HepG2 (cell line): ENCODE results near the gene ZBTB46. TPM values are rescaled to one million over a fixed set of nuclear protein-coding genes. Genes with fewer than 3 reads are reported as not detected.
A peak's percentile ranks its signal among the peaks of the same experiment; 100 is the strongest.

ENCODE experiments used
- ATAC-seq: fragments of 200-7000 bp; cut with Tn5 transposase; 3 replicates; pipeline ENCODE4 v1.9.1; 2020; ENCODE audit warnings: mild to moderate bottlenecking, moderate library complexity
- BruUV-seq: library from RNA; stranded (reverse); fragments of 400-500 nt; replicated peaks from 2 replicates; lab custom pipeline; 2021; lab: Mats Ljungman, UMichigan
- CTCF ChIA-PET: fragments of 300-600 bp; formaldehyde crosslinking; extraction: SDS; loops from one replicate; lab custom pipeline; 2021; ENCODE audit warnings: low total read pairs, inconsistent platforms, low intra/inter-chr PET ratio; lab: Yijun Ruan, JAX
- POLR2A ChIA-PET: fragments of 350-600 bp; sonication (Branson Sonifier 250); formaldehyde crosslinking; loops from one replicate; lab custom pipeline; 2020; ENCODE audit warnings: antibody characterized with exemption, inconsistent platforms; lab: Yijun Ruan, JAX
- DNase-seq: peaks from one replicate; pipeline ENCODE4 v3.0.0-alpha.2; 2015; ENCODE audit warnings: low spot score
- FAIRE-seq: peaks from 3 replicates; lab custom pipeline; 2011; peaks lifted over from hg19 to GRCh38; lab: Jason Lieb, UNC
- H2AFZ ChIP-seq: one replicate; pipeline ENCODE4 v1.6.1; 2011; ENCODE audit warnings: low read length, inconsistent platforms
- H3K27ac ChIP-seq: fragments of 300-600 bp; 3 replicates; pipeline ENCODE4 v1.8.0; 2011; ENCODE audit warnings: mixed run types, mild to moderate bottlenecking, mixed read lengths, low read length, inconsistent platforms; ENCODE audit not compliant: insufficient read depth; ENCODE audit errors: extremely low read length
- H3K27me3 ChIP-seq, 2 experiments: fragments of 200-600 bp in 1 of 2; 2 replicates in 1 of 2; 3 replicates in 1 of 2; pipeline versions ENCODE4 v1.6.0 to v1.8.0; 2011; ENCODE audit warnings: low read length in 2 of 2, mild to moderate bottlenecking in 2 of 2, moderate library complexity in 2 of 2, inconsistent platforms in 1 of 2; ENCODE audit not compliant: insufficient read depth in 2 of 2, control insufficient read depth in 1 of 2
- H3K36me3 ChIP-seq, 2 experiments: fragments of 200-600 bp in 1 of 2; replicated peaks in 1 of 2; 2 replicates in 1 of 2; 3 replicates in 1 of 2; pipeline versions ENCODE4 v1.5.1 to v1.8.0; 2011; ENCODE audit warnings: low read length in 2 of 2, inconsistent platforms in 1 of 2; ENCODE audit not compliant: insufficient read depth in 2 of 2, control insufficient read depth in 1 of 2
- H3K4me1 ChIP-seq: 2 replicates; pipeline ENCODE4 v1.5.1; 2012; ENCODE audit warnings: low read length, inconsistent platforms; ENCODE audit not compliant: insufficient read depth
- H3K4me2 ChIP-seq: 2 replicates; pipeline ENCODE4 v1.6.0; 2011; ENCODE audit warnings: low read depth, low read length, inconsistent platforms
- H3K4me3 ChIP-seq, 3 experiments: fragments of 200-600 bp in 1 of 3; sonication (generic), shearing (Covaris generic) in 1 of 3; replicated peaks in 1 of 3; 2 replicates each; pipeline ENCODE4 v1.5.1; 2011 to 2016; ENCODE audit warnings: low read length in 3 of 3, inconsistent platforms in 2 of 3, low read depth in 2 of 3, mild to moderate bottlenecking in 2 of 3, control low read depth in 1 of 3, mixed read lengths in 1 of 3; ENCODE audit not compliant: insufficient read depth in 1 of 3
- H3K79me2 ChIP-seq: one replicate; pipeline ENCODE4 v1.6.1; 2011; ENCODE audit warnings: low read length, inconsistent platforms; ENCODE audit not compliant: insufficient read depth
- H3K9ac ChIP-seq: 2 replicates; pipeline ENCODE4 v1.6.0; 2011; ENCODE audit warnings: mild to moderate bottlenecking, low read depth, low read length, inconsistent platforms; ENCODE audit not compliant: insufficient read depth
- H3K9me3 ChIP-seq: 2 replicates; pipeline ENCODE4 v1.5.1; 2012; ENCODE audit warnings: mild to moderate bottlenecking, low read length
- H4K20me1 ChIP-seq: 2 replicates; pipeline ENCODE4 v1.6.0; 2011; ENCODE audit warnings: inconsistent platforms, mild to moderate bottlenecking, low read length, moderate library complexity; ENCODE audit not compliant: insufficient read depth
- ARHGAP35 ChIP-seq: sonication (generic); formaldehyde crosslinking; IDR thresholded peaks from 2 replicates; pipeline ENCODE4 v1.9.0; 2022; ENCODE audit warnings: mild to moderate bottlenecking, inconsistent platforms, moderate library complexity, missing genetic modification reagents, borderline replicate concordance
- BRD4 ChIP-seq: sonication (generic); formaldehyde crosslinking; IDR thresholded peaks from 2 replicates; pipeline ENCODE4 v1.4.0; 2020; ENCODE audit warnings: missing genetic modification reagents
- DNMT1 ChIP-seq: sonication (generic); formaldehyde crosslinking; IDR thresholded peaks from 2 replicates; pipeline ENCODE4 v1.5.1; 2020; ENCODE audit warnings: mild to moderate bottlenecking, missing genetic modification reagents
- EP300 ChIP-seq, 3 experiments: sonication (generic) in 1 of 3; formaldehyde crosslinking in 1 of 3; IDR thresholded peaks; 2 replicates each; pipeline versions ENCODE4 v1.5.1 to v1.6.1; 2011 to 2020; ENCODE audit warnings: low read depth in 2 of 3, low read length in 2 of 3, borderline replicate concordance in 1 of 3, improper control_type of control experiment in 1 of 3, mild to moderate bottlenecking in 1 of 3, missing genetic modification reagents in 1 of 3, moderate library complexity in 1 of 3
- HNRNPH1 ChIP-seq: fragments of 200-400 bp; formaldehyde crosslinking; optimal IDR thresholded peaks from 2 replicates; pipeline ENCODE3; 2017; ENCODE audit warnings: mild to moderate bottlenecking, low read depth, low read length
- KDM3A ChIP-seq: IDR thresholded peaks from 2 replicates; pipeline ENCODE4 v1.6.1; 2018; ENCODE audit warnings: low read depth, missing compliant biosample characterization
- NR2F2 ChIP-seq: IDR thresholded peaks from 2 replicates; pipeline ENCODE4 v1.6.1; 2012; ENCODE audit warnings: low read depth, inconsistent platforms, borderline replicate concordance
- SCMH1 ChIP-seq: sonication (generic); formaldehyde crosslinking; IDR thresholded peaks from 2 replicates; pipeline ENCODE4 v1.9.0; 2021; ENCODE audit warnings: missing genetic modification reagents, mild to moderate bottlenecking, borderline replicate concordance
- SRSF4 ChIP-seq: fragments of 200-400 bp; formaldehyde crosslinking; IDR thresholded peaks from one replicate; pipeline ENCODE4 v1.6.1; 2018; ENCODE audit warnings: mild to moderate bottlenecking, low read depth, low read length, moderate library complexity; ENCODE audit not compliant: poor library complexity, severe bottlenecking
- ZFP90 ChIP-seq: sonication (generic); formaldehyde crosslinking; IDR thresholded peaks from 2 replicates; pipeline ENCODE4 v1.8.0; 2022; ENCODE audit warnings: missing genetic modification reagents, mild to moderate bottlenecking, inconsistent platforms, borderline replicate concordance
- ZMAT3 ChIP-seq: sonication (generic); formaldehyde crosslinking; conservative IDR thresholded peaks from 2 replicates; pipeline ENCODE4 v1.7.0; 2021; ENCODE audit warnings: missing genetic modification reagents
- ZNF276 ChIP-seq: sonication (generic); formaldehyde crosslinking; IDR thresholded peaks from 2 replicates; pipeline ENCODE4 v1.4.0; 2020; ENCODE audit warnings: mild to moderate bottlenecking, low read depth, missing genetic modification reagents
- ZNF430 ChIP-seq: sonication (generic); formaldehyde crosslinking; IDR thresholded peaks from 2 replicates; pipeline ENCODE4 v1.9.0; 2021; ENCODE audit warnings: mild to moderate bottlenecking, missing genetic modification reagents
- ZNF552 ChIP-seq: sonication (generic); formaldehyde crosslinking; IDR thresholded peaks from 2 replicates; pipeline ENCODE4 v1.9.0; 2022; ENCODE audit warnings: missing genetic modification reagents, mild to moderate bottlenecking, borderline replicate concordance
- WGBS: methylation state at CpG from one replicate; pipeline ENCODE4 v1.1.6; 2017; ENCODE audit warnings: low lambda C conversion rate; 5-methylcytosine and 5-hydroxymethylcytosine counted together
- in situ Hi-C: cut with HindIII; loops from 2 replicates; pipeline ENCODE4 v1.10.0; 2017; ENCODE audit warnings: low pct_unique_long_range_greater_than_20kb; ENCODE audit not compliant: extremely low pct_ligation_motif_present
- intact Hi-C: fragments of 100-400 bp; cut with micrococcal nuclease; formaldehyde crosslinking; loops from one replicate; pipeline ENCODE4 v1.10.0; 2022; ENCODE audit not compliant: unreplicated experiment
- polyA plus RNA-seq, 8 experiments: library from polyadenylated mRNA; depleted of rRNA in 3 of 8; stranded (reverse) in 7 of 8; unstranded in 1 of 8; fragments of >200 nt; fragmentation: Illumina TruSeq in 4 of 8; extraction: Trizol in 4 of 8; gene quantifications; 2 replicates each; pipeline versions ENCODE4 v1.2.1 to v1.2.3, GENCODE V29; 2011 to 2016; ENCODE audit warnings: low read depth in 4 of 8, missing spikeins in 1 of 8, mixed read lengths in 1 of 8; ENCODE audit not compliant: insufficient read depth in 1 of 8
- total RNA-seq, 5 experiments: library from RNA; depleted of rRNA; stranded (reverse); fragments of >200 nt; fragmentation: Illumina TruSeq; extraction: Trizol; gene quantifications; 2 replicates each; pipeline ENCODE4 v1.2.3, GENCODE V29; 2016; ENCODE audit warnings: low read depth in 1 of 5
- TF ChIP-seq, protein P1 (sequence below): sonication (generic); formaldehyde crosslinking; conservative IDR thresholded peaks from 2 replicates; pipeline ENCODE4 v1.4.0; 2020; ENCODE audit warnings: missing genetic modification reagents
- TF ChIP-seq, protein P2 (sequence below): sonication (generic); formaldehyde crosslinking; IDR thresholded peaks from 2 replicates; pipeline ENCODE4 v1.5.0; 2020; ENCODE audit warnings: missing genetic modification reagents, mild to moderate bottlenecking, borderline replicate concordance

ZBTB46 gene
- total and polyA plus RNA-seq, 2 of the 13 experiments (the other 11 are each of a cell fraction or from before 2014, with no cell fraction given), result 1.6 to 13.5 TPM

- TF ChIP-seq ARHGAP35, result no peak
- TF ChIP-seq ZNF276 (CRISPR knock-in tag), result no peak
- no peak for TF ChIP-seq SCMH1 (CRISPR knock-in tag)
- no peak for TF ChIP-seq ZNF430 (CRISPR knock-in tag)
- TF ChIP-seq DNMT1 (CRISPR knock-in tag), result no peak
- TF ChIP-seq, protein P1, sequence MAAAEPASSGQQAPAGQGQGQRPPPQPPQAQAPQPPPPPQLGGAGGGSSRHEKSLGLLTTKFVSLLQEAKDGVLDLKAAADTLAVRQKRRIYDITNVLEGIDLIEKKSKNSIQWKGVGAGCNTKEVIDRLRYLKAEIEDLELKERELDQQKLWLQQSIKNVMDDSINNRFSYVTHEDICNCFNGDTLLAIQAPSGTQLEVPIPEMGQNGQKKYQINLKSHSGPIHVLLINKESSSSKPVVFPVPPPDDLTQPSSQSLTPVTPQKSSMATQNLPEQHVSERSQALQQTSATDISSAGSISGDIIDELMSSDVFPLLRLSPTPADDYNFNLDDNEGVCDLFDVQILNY (CRISPR knock-in tag), result no peak
These were observed 88.6 kb downstream of the ZBTB46 start (continued) for GRCh38 chr20:63742381-63743024.

GRCh38 chr20:63741676-63742380 is 89.2 kb downstream of the ZBTB46 start:
- DNase-seq, result no peak
- in situ Hi-C loops, result loop anchor here (5.0 kb wide), 1 partner anchor 35 kb away; the partner anchor contains the start of genes ARFRP1 and ZGPAT
- Histone ChIP-seq H3K36me3 (peaks cover 17 to 27% of the 10 kb centered on the region in 2 experiments), H3K4me3 (peak overlapping the region; percentile 61 to 84 (median 83)), H3K9me3 (no peaks in the 10 kb centered on the region), H3K27me3 (no peaks in the 10 kb centered on the region), H3K4me2 (peak overlapping the region; percentile 95), H3K9ac (peak overlapping the region; percentile 84), H2AFZ (no peak overlapping the region), H3K27ac (peak overlapping the region; percentile 92), H3K79me2 (peaks cover 21% of the 10 kb centered on the region), H3K4me1 (peaks cover 64% of the 10 kb centered on the region), H4K20me1 (no peaks in the 10 kb centered on the region)
- WGBS, result 75% methylated on average over 30 of the region's 30 CpGs
- ChIA-PET POLR2A (interaction anchor here (0.9 to 2.4 kb wide), 28 partner anchors 8 to 312 kb away, joined by 3 to 41 read pairs (median 6); partner anchors contain the start of genes ARFRP1, GMEB2, PRPF6 and RTEL1), CTCF (interaction anchor here (1.0 kb wide), 1 partner anchor 35 kb away, joined by 4 read pairs; no protein-coding TSS in a partner anchor)
- no peak for ATAC-seq
- FAIRE-seq, result no peak
- no TSS peak for BruUV-seq
- intact Hi-C loops, result loop anchor here (2.0 to 10.0 kb wide), 3 partner anchors 35 to 123 kb away; partner anchors contain the start of genes ABHD16B, ARFRP1 and TPD52L2
- TF ChIP-seq HNRNPH1 (no peak), ZMAT3 (CRISPR knock-in tag) (0 out of 2 replicates have a peak, but pooled peaks have one; percentile 2), SRSF4 (no peak), NR2F2 (no peak), EP300 (IDR thresholded peaks at IDR 0.05; ENCODE audit: low read depth in 2 of 2, low read length in 2 of 2) (no peak), EP300 (CRISPR knock-in tag; IDR thresholded peaks at IDR 0.05; ENCODE audit: borderline replicate concordance) (no peak), BRD4 (CRISPR knock-in tag) (no peak), ZNF552 (CRISPR knock-in tag) (no peak), KDM3A (no peak), ZFP90 (no peak)
- TF ChIP-seq, protein P2, sequence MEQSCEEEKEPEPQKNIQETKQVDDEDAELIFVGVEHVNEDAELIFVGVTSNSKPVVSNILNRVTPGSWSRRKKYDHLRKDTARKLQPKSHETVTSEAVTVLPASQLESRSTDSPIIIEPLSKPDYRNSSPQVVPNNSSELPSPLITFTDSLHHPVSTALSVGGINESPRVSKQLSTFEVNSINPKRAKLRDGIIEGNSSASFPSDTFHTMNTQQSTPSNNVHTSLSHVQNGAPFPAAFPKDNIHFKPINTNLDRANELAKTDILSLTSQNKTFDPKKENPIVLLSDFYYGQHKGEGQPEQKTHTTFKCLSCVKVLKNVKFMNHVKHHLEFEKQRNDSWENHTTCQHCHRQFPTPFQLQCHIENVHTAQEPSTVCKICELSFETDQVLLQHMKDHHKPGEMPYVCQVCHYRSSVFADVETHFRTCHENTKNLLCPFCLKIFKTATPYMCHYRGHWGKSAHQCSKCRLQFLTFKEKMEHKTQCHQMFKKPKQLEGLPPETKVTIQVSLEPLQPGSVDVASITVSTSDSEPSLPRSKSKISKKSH (CRISPR knock-in tag), result 0 out of 2 replicates have a peak, but pooled peaks have one; percentile 37
